ENCODE measurements around the gene RASAL2.
"Not testable (repeated sequence)": the region's sequence is repeated elsewhere in the genome, so short reads cannot be mapped to it uniquely, and the experiment has no call there.

RASAL2 gene

GRCh38 chr1:178492341-178492740 is 398.4 kb downstream of the RASAL2 start:
- no peak for DNase-seq (ENCODE audit: low read depth in 3 of 3)

- no peak for DNase-seq (ENCODE audit: low read depth in 3 of 3)
Measured at GRCh38 chr1:178493301-178493741, 399.4 kb downstream of the RASAL2 start.

- DNase-seq (ENCODE audit: low read depth in 3 of 3): no peak
Measured at GRCh38 chr1:178494569-178494971, 400.7 kb downstream of the RASAL2 start.

GRCh38 chr1:178495158-178495557 is 401.3 kb downstream of the RASAL2 start:
- no peak for DNase-seq (ENCODE audit: low read depth in 3 of 3)

- DNase-seq (ENCODE audit: low read depth in 3 of 3): no peak
Measured at GRCh38 chr1:178495741-178496409, 402.0 kb downstream of the RASAL2 start.

- DNase-seq (ENCODE audit: low read depth in 3 of 3): no peak
Measured at GRCh38 chr1:178496410-178497135, 402.7 kb downstream of the RASAL2 start, which contains the start of gene CLEC20A. CLEC20A (minus strand) TSS chr1:178496964; CDS start chr1:178496939, 25 bp downstream.

- no peak for DNase-seq (ENCODE audit: low read depth in 3 of 3)
Measured at GRCh38 chr1:178497903-178498478, 404.1 kb downstream of the RASAL2 start.

- DNase-seq (ENCODE audit: low read depth in 3 of 3): no peak
Measured at GRCh38 chr1:178498896-178499675, 405.2 kb downstream of the RASAL2 start.

GRCh38 chr1:178500091-178500770 is 406.3 kb downstream of the RASAL2 start:
- DNase-seq (ENCODE audit: low read depth in 3 of 3): no peak

GRCh38 chr1:178500936-178501554 is 407.1 kb downstream of the RASAL2 start:
- DNase-seq (ENCODE audit: low read depth in 3 of 3): no peak

GRCh38 chr1:178501705-178502329 is 407.9 kb downstream of the RASAL2 start:
- DNase-seq (ENCODE audit: low read depth in 3 of 3): peak; percentile 18 to 53 (median 19)

GRCh38 chr1:178502330-178502714 is 408.4 kb downstream of the RASAL2 start:
- no peak for DNase-seq (ENCODE audit: low read depth in 3 of 3)

- DNase-seq (ENCODE audit: low read depth in 3 of 3): no peak
Measured at GRCh38 chr1:178502856-178503255, 409.0 kb downstream of the RASAL2 start.

- not testable (repeated sequence) for DNase-seq (ENCODE audit: low read depth in 3 of 3)
Measured at GRCh38 chr1:178503316-178503715, 409.4 kb downstream of the RASAL2 start.

GRCh38 chr1:178503849-178504248 is 409.9 kb downstream of the RASAL2 start:
- no peak for DNase-seq (ENCODE audit: low read depth in 3 of 3)

- DNase-seq (ENCODE audit: low read depth in 3 of 3): no peak
Measured at GRCh38 chr1:178504286-178504685, 410.4 kb downstream of the RASAL2 start.

GRCh38 chr1:178506177-178506576 is 412.3 kb downstream of the RASAL2 start:
- no peak for DNase-seq (ENCODE audit: low read depth in 3 of 3)

GRCh38 chr1:178506669-178507068 is 412.8 kb downstream of the RASAL2 start:
- DNase-seq (ENCODE audit: low read depth in 3 of 3): no peak

- no peak for DNase-seq (ENCODE audit: low read depth in 3 of 3)
Measured at GRCh38 chr1:178509414-178510007, 415.6 kb downstream of the RASAL2 start.

GRCh38 chr1:178510155-178510554 is 416.3 kb downstream of the RASAL2 start:
- DNase-seq (ENCODE audit: low read depth in 3 of 3): no peak

All from stimulated activated CD4-positive, alpha-beta T cell treated with anti-CD3 and anti-CD28 coated beads, TNF-alpha, amount 100 ng/mL, for 24 hours (primary cell).